ENCODE measurements around the gene RASA3. TPM values are rescaled to one million over a fixed set of nuclear protein-coding genes. Genes with fewer than 3 reads are reported as not detected.

RASA3 gene
- total RNA-seq, 1 experiment from 2014 or later: 22.3 TPM

DNA sequence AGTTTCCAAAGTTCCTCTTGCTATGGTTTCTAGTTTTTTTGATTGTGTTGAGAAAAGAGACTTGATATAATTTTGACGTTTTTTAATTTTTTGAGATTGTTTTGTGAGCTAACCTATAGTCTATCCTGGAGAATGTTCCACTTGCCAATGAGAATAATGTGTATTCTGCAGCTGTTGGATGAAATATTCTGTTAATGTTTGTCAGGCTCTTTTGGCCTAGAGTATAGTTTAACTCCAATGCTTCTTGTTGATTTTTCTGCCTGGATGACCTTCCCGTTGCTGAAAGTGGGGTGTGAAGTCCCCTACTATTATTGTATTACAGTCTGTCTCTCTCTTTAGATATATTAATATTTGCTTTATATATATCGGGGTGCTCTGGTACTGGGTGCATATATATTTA, 40.0 kb downstream of the RASA3 start:
- TF ChIP-seq, protein P1, sequence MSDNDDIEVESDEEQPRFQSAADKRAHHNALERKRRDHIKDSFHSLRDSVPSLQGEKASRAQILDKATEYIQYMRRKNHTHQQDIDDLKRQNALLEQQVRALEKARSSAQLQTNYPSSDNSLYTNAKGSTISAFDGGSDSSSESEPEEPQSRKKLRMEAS (CRISPR knock-in tag; IDR thresholded peaks at IDR 0.05): no peak
- ATAC-seq (no peak), DNase-seq (ENCODE audit: low spot score) (no peak)
- no peak overlapping the region for H3K4me3 Mint-ChIP-seq
- peaks cover 36% of the 10 kb centered on the region for H3K9me3 Mint-ChIP-seq
- no peak overlapping the region for H3K27ac Mint-ChIP-seq
- POLR2A ChIA-PET: no interaction called here
- CTCF ChIA-PET: no interaction called here
- H3K36me3 Mint-ChIP-seq: peaks cover 40% of the 10 kb centered on the region
- H3K27me3 Mint-ChIP-seq (ENCODE audit: low read depth): no peaks in the 10 kb centered on the region
- H3K4me1 Mint-ChIP-seq: peaks cover 18% of the 10 kb centered on the region

DNA sequence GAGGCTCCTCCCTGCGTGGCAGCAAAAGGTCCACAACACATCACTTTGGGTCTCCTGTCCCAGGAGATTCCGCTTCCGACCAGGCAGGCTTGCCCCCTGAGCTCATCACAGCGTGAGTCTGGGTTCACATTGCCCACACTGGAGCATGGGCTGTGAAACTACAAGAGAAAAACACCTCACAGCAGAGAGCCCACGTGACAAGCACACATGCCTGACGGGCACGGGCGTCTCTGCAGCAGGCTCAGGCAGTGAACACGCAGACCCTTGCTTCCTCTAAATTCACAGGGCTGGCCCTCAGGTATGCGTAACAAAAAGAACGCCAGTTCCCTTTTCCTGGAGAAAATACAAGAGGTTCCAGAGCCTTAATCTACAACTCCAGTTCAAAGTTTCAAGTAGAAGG, 41.9 kb downstream of the RASA3 start:
- POLR2A ChIA-PET: no interaction called here
- H3K27ac Mint-ChIP-seq: peak overlapping the region; percentile 70; the same call in 1 of the 2 replicates
- H3K4me1 Mint-ChIP-seq: peaks cover 18% of the 10 kb centered on the region
- DNase-seq (ENCODE audit: low spot score) (peak; percentile 6), ATAC-seq (no peak)
- H3K9me3 Mint-ChIP-seq: peaks cover 36% of the 10 kb centered on the region
- H3K27me3 Mint-ChIP-seq (ENCODE audit: low read depth): no peaks in the 10 kb centered on the region
- no peak overlapping the region for H3K4me3 Mint-ChIP-seq
- TF ChIP-seq HMGA2 (CRISPR knock-in tag; IDR thresholded peaks at IDR 0.05) (no peak), CBFB (CRISPR knock-in tag; IDR thresholded peaks at IDR 0.05; ENCODE audit: low read depth) (no peak), MXD4 (CRISPR knock-in tag; IDR thresholded peaks at IDR 0.05; ENCODE audit: borderline replicate concordance) (no peak), ZNF219 (CRISPR knock-in tag; IDR thresholded peaks at IDR 0.05; ENCODE audit: borderline replicate concordance) (no peak)
- TF ChIP-seq, protein P2, sequence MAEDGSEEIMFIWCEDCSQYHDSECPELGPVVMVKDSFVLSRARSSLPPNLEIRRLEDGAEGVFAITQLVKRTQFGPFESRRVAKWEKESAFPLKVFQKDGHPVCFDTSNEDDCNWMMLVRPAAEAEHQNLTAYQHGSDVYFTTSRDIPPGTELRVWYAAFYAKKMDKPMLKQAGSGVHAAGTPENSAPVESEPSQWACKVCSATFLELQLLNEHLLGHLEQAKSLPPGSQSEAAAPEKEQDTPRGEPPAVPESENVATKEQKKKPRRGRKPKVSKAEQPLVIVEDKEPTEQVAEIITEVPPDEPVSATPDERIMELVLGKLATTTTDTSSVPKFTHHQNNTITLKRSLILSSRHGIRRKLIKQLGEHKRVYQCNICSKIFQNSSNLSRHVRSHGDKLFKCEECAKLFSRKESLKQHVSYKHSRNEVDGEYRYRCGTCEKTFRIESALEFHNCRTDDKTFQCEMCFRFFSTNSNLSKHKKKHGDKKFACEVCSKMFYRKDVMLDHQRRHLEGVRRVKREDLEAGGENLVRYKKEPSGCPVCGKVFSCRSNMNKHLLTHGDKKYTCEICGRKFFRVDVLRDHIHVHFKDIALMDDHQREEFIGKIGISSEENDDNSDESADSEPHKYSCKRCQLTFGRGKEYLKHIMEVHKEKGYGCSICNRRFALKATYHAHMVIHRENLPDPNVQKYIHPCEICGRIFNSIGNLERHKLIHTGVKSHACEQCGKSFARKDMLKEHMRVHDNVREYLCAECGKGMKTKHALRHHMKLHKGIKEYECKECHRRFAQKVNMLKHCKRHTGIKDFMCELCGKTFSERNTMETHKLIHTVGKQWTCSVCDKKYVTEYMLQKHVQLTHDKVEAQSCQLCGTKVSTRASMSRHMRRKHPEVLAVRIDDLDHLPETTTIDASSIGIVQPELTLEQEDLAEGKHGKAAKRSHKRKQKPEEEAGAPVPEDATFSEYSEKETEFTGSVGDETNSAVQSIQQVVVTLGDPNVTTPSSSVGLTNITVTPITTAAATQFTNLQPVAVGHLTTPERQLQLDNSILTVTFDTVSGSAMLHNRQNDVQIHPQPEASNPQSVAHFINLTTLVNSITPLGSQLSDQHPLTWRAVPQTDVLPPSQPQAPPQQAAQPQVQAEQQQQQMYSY (CRISPR knock-in tag; IDR thresholded peaks at IDR 0.05): no peak
- TF ChIP-seq, protein P3, sequence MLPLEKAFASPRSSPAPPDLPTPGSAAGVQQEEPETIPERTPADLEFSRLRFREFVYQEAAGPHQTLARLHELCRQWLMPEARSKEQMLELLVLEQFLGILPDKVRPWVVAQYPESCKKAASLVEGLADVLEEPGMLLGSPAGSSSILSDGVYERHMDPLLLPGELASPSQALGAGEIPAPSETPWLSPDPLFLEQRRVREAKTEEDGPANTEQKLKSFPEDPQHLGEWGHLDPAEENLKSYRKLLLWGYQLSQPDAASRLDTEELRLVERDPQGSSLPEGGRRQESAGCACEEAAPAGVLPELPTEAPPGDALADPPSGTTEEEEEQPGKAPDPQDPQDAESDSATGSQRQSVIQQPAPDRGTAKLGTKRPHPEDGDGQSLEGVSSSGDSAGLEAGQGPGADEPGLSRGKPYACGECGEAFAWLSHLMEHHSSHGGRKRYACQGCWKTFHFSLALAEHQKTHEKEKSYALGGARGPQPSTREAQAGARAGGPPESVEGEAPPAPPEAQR (CRISPR knock-in tag; IDR thresholded peaks at IDR 0.05): no peak
- TF ChIP-seq, protein P4, sequence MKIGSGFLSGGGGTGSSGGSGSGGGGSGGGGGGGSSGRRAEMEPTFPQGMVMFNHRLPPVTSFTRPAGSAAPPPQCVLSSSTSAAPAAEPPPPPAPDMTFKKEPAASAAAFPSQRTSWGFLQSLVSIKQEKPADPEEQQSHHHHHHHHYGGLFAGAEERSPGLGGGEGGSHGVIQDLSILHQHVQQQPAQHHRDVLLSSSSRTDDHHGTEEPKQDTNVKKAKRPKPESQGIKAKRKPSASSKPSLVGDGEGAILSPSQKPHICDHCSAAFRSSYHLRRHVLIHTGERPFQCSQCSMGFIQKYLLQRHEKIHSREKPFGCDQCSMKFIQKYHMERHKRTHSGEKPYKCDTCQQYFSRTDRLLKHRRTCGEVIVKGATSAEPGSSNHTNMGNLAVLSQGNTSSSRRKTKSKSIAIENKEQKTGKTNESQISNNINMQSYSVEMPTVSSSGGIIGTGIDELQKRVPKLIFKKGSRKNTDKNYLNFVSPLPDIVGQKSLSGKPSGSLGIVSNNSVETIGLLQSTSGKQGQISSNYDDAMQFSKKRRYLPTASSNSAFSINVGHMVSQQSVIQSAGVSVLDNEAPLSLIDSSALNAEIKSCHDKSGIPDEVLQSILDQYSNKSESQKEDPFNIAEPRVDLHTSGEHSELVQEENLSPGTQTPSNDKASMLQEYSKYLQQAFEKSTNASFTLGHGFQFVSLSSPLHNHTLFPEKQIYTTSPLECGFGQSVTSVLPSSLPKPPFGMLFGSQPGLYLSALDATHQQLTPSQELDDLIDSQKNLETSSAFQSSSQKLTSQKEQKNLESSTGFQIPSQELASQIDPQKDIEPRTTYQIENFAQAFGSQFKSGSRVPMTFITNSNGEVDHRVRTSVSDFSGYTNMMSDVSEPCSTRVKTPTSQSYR (CRISPR knock-in tag; IDR thresholded peaks at IDR 0.05): no peak
- peaks cover 40% of the 10 kb centered on the region for H3K36me3 Mint-ChIP-seq
- CTCF ChIA-PET: no interaction called here

DNA sequence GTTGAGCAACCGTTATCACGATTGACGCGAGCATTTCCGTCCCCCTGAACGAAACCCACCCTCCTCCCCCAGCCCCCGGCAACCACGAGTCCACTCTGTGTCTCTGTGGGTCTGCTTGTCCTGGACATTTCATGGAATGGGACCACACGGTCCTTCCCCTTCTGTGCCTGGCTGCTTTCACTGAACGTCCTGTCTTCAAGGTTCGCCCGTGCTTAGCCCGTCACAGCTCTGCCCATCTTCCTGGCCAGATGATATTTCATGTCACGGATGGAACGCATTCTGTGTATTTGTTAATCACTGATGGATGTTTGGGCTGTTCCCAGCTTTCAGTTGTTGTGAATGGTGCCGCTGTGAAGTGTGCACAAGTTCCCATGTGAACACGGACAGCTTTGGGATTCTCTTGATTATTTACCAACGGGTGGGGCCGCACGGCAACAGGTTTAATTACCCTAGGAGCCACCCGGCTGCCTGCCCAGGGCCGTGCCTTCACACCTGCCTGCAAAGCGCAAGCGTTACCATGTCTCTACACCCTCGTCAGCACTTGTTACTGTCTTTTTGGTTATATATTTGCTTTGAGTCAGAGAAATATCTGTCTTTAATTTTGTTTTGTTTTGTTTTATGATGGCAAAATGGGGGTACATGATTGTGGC, 42.5 kb downstream of the RASA3 start:
- DNase-seq (ENCODE audit: low spot score): peak; percentile 6
- H3K4me1 Mint-ChIP-seq: peaks cover 18% of the 10 kb centered on the region
- TF ChIP-seq ESRRA (CRISPR knock-in tag; IDR thresholded peaks at IDR 0.05; ENCODE audit: borderline replicate concordance): no peak
- no peak for TF ChIP-seq FOXP1 (CRISPR knock-in tag; IDR thresholded peaks at IDR 0.05; ENCODE audit: borderline replicate concordance)
- TF ChIP-seq TEAD4 (CRISPR knock-in tag; IDR thresholded peaks at IDR 0.05): no peak
- TF ChIP-seq, protein P5, sequence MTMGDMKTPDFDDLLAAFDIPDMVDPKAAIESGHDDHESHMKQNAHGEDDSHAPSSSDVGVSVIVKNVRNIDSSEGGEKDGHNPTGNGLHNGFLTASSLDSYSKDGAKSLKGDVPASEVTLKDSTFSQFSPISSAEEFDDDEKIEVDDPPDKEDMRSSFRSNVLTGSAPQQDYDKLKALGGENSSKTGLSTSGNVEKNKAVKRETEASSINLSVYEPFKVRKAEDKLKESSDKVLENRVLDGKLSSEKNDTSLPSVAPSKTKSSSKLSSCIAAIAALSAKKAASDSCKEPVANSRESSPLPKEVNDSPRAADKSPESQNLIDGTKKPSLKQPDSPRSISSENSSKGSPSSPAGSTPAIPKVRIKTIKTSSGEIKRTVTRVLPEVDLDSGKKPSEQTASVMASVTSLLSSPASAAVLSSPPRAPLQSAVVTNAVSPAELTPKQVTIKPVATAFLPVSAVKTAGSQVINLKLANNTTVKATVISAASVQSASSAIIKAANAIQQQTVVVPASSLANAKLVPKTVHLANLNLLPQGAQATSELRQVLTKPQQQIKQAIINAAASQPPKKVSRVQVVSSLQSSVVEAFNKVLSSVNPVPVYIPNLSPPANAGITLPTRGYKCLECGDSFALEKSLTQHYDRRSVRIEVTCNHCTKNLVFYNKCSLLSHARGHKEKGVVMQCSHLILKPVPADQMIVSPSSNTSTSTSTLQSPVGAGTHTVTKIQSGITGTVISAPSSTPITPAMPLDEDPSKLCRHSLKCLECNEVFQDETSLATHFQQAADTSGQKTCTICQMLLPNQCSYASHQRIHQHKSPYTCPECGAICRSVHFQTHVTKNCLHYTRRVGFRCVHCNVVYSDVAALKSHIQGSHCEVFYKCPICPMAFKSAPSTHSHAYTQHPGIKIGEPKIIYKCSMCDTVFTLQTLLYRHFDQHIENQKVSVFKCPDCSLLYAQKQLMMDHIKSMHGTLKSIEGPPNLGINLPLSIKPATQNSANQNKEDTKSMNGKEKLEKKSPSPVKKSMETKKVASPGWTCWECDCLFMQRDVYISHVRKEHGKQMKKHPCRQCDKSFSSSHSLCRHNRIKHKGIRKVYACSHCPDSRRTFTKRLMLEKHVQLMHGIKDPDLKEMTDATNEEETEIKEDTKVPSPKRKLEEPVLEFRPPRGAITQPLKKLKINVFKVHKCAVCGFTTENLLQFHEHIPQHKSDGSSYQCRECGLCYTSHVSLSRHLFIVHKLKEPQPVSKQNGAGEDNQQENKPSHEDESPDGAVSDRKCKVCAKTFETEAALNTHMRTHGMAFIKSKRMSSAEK (CRISPR knock-in tag; IDR thresholded peaks at IDR 0.05; ENCODE audit: borderline replicate concordance): no peak
- TF ChIP-seq SMAD3 (CRISPR knock-in tag; IDR thresholded peaks at IDR 0.05; ENCODE audit: borderline replicate concordance): no peak
- no peak for TF ChIP-seq NR1H2 (CRISPR knock-in tag; IDR thresholded peaks at IDR 0.05)
- TF ChIP-seq, protein P6, sequence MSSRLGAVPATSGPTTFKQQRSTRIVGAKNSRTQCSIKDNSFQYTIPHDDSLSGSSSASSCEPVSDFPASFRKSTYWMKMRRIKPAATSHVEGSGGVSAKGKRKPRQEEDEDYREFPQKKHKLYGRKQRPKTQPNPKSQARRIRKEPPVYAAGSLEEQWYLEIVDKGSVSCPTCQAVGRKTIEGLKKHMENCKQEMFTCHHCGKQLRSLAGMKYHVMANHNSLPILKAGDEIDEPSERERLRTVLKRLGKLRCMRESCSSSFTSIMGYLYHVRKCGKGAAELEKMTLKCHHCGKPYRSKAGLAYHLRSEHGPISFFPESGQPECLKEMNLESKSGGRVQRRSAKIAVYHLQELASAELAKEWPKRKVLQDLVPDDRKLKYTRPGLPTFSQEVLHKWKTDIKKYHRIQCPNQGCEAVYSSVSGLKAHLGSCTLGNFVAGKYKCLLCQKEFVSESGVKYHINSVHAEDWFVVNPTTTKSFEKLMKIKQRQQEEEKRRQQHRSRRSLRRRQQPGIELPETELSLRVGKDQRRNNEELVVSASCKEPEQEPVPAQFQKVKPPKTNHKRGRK (CRISPR knock-in tag; IDR thresholded peaks at IDR 0.05; ENCODE audit: borderline replicate concordance): no peak
- H3K36me3 Mint-ChIP-seq: peaks cover 40% of the 10 kb centered on the region
- H3K27ac Mint-ChIP-seq: peak overlapping the region; percentile 70
- H3K27me3 Mint-ChIP-seq (ENCODE audit: low read depth): no peaks in the 10 kb centered on the region
- no peak overlapping the region for H3K4me3 Mint-ChIP-seq
- ChIA-PET POLR2A (no interaction called here), CTCF (no interaction called here)
- ATAC-seq: no peak
- H3K9me3 Mint-ChIP-seq: peaks cover 36% of the 10 kb centered on the region
